Prostate gland (tissue), 2 donors: Measurements from ENCODE around the gene NFKB1.

Source experiments
- CTCF ChIP-seq, 4 experiments: fragments of 200-600 bp in 2 of 4; fragments of 450-650 bp in 2 of 4; sonication (generic) in 2 of 4; IDR thresholded peaks; 1 replicate in 3 of 4; 2 replicates in 1 of 4; pipeline ENCODE4 v1.5.1; 2016 to 2019; ENCODE audit warnings: antibody characterized with exemption in 4 of 4, mild to moderate bottlenecking in 2 of 4, moderate library complexity in 2 of 4
- POLR2A ChIP-seq: fragments of 450-650 bp; IDR thresholded peaks from one replicate; pipeline ENCODE4 v1.6.1; 2016; ENCODE audit warnings: antibody characterized with exemption, mild to moderate bottlenecking
- POLR2AphosphoS5 ChIP-seq: sonication (generic); formaldehyde crosslinking; IDR thresholded peaks from one replicate; pipeline ENCODE4 v1.6.1; 2017; ENCODE audit warnings: antibody characterized with exemption

- no peak for TF ChIP-seq CTCF (IDR thresholded peaks at IDR 0.05)
- TF ChIP-seq POLR2A: no peak
- no peak for TF ChIP-seq POLR2AphosphoS5
These were observed 17.6 kb downstream of the NFKB1 start for GRCh38 chr4:102518703-102519131.
